ENCODE results near the gene TRPC4.
A peak's percentile ranks its signal among the peaks of the same experiment; 100 is the strongest.
"Not testable (repeated sequence)": the region's sequence is repeated elsewhere in the genome, so short reads cannot be mapped to it uniquely, and the experiment has no call there.

The TRPC4 gene

GRCh38 chr13:37816276-37816675, 53.3 kb downstream of the TRPC4 start:
- no peak for DNase-seq

GRCh38 chr13:37811441-37811840, 58.1 kb downstream of the TRPC4 start:
- no peak for DNase-seq

GRCh38 chr13:37806666-37807065, 62.9 kb downstream of the TRPC4 start:
- DNase-seq: no peak

GRCh38 chr13:37797631-37798030, 71.9 kb downstream of the TRPC4 start:
- DNase-seq: no peak

- DNase-seq: not testable (repeated sequence)
Observed at GRCh38 chr13:37796795-37797194, 72.8 kb downstream of the TRPC4 start.

- no peak for DNase-seq
Observed at GRCh38 chr13:37795326-37795725, 74.2 kb downstream of the TRPC4 start.

GRCh38 chr13:37791699-37792098, 77.9 kb downstream of the TRPC4 start:
- no peak for DNase-seq

GRCh38 chr13:37788346-37788745, 81.2 kb downstream of the TRPC4 start:
- DNase-seq: no peak

- DNase-seq: no peak
Observed at GRCh38 chr13:37777676-37778075, 91.9 kb downstream of the TRPC4 start.

- DNase-seq: no peak
Observed at GRCh38 chr13:37775871-37776270, 93.7 kb downstream of the TRPC4 start.

- DNase-seq: no peak
Observed at GRCh38 chr13:37772644-37773043, 96.9 kb downstream of the TRPC4 start.

GRCh38 chr13:37769545-37769944, 100.0 kb downstream of the TRPC4 start:
- DNase-seq: no peak

GRCh38 chr13:37769078-37769477, 100.5 kb downstream of the TRPC4 start:
- DNase-seq: no peak

GRCh38 chr13:37766502-37766901, 103.1 kb downstream of the TRPC4 start:
- no peak for DNase-seq

- no peak for DNase-seq
Observed at GRCh38 chr13:37755349-37755748, 114.2 kb downstream of the TRPC4 start.

- no peak for DNase-seq
Observed at GRCh38 chr13:37753776-37754175, 115.8 kb downstream of the TRPC4 start.

GRCh38 chr13:37752146-37752545, 117.4 kb downstream of the TRPC4 start:
- no peak for DNase-seq

GRCh38 chr13:37751025-37751424, 118.5 kb downstream of the TRPC4 start:
- no peak for DNase-seq

- DNase-seq: no peak
Observed at GRCh38 chr13:37748913-37749312, 120.7 kb downstream of the TRPC4 start.

- peak; percentile 2 to 3 for DNase-seq
Observed at GRCh38 chr13:37747071-37747612, 122.4 kb downstream of the TRPC4 start.

- DNase-seq: no peak
Observed at GRCh38 chr13:37741536-37741935, 128.0 kb downstream of the TRPC4 start.

GRCh38 chr13:37736045-37736444, 133.5 kb downstream of the TRPC4 start:
- DNase-seq: no peak

GRCh38 chr13:37735293-37735692, 134.3 kb downstream of the TRPC4 start:
- no peak for DNase-seq

GRCh38 chr13:37729876-37730275, 139.7 kb downstream of the TRPC4 start:
- DNase-seq: no peak

- DNase-seq: no peak
Observed at GRCh38 chr13:37716420-37717195, 153.0 kb downstream of the TRPC4 start.
